Neural cell (in vitro differentiated cells): ENCODE results near the gene ALKBH8. TPM values are rescaled to one million over a fixed set of nuclear protein-coding genes. Genes with fewer than 3 reads are reported as not detected.

Source experiments
- H2AFZ ChIP-seq: fragments of 200-600, 300-800 bp; sonication (generic), shearing (Covaris generic); 2 replicates; pipeline ENCODE4 v1.6.0; 2014; ENCODE audit warnings: low read depth, mild to moderate bottlenecking, antibody characterized with exemption, low read length, moderate library complexity
- H3F3A ChIP-seq: fragments of 200-600 bp; shearing (Covaris generic); 2 replicates; pipeline ENCODE4 v1.6.1; 2016; ENCODE audit warnings: mild to moderate bottlenecking, moderate library complexity, mixed read lengths, antibody characterized with exemption, low read length; ENCODE audit not compliant: insufficient read depth, poor library complexity, severe bottlenecking
- H3K27ac ChIP-seq: fragments of 200-600, 300-800 bp; sonication (generic), shearing (Covaris generic); 2 replicates; pipeline ENCODE4 v1.5.1; 2014; ENCODE audit warnings: mild to moderate bottlenecking, low read length, moderate library complexity
- H3K27me3 ChIP-seq: fragments of 300-800, 200-600 bp; sonication (generic), shearing (Covaris generic); 2 replicates; pipeline ENCODE4 v1.6.0; 2014; ENCODE audit warnings: mild to moderate bottlenecking, low read depth, low read length, moderate library complexity; ENCODE audit not compliant: insufficient read depth
- H3K36me3 ChIP-seq: fragments of 300-800, 200-600 bp; sonication (generic), shearing (Covaris generic); 2 replicates; pipeline ENCODE4 v1.5.1; 2014; ENCODE audit warnings: mild to moderate bottlenecking, antibody characterized with exemption, low read length, moderate library complexity; ENCODE audit not compliant: insufficient read depth
- H3K4me2 ChIP-seq: fragments of 300-800, 200-600 bp; sonication (generic), shearing (Covaris generic); 2 replicates; pipeline ENCODE4 v1.6.0; 2014; ENCODE audit warnings: mild to moderate bottlenecking, low read length
- H3K4me3 ChIP-seq: fragments of 300-800, 200-600 bp; sonication (generic), shearing (Covaris generic); 2 replicates; pipeline ENCODE4 v1.5.1; 2014; ENCODE audit warnings: mild to moderate bottlenecking, low read length, moderate library complexity
- H3K79me2 ChIP-seq: fragments of 200-600 bp; shearing (Covaris generic); replicated peaks from 2 replicates; pipeline ENCODE4 v1.6.0; 2014; ENCODE audit warnings: mild to moderate bottlenecking, low read length, moderate library complexity; ENCODE audit not compliant: insufficient read depth
- H3K9ac ChIP-seq: fragments of 300-800, 200-600 bp; sonication (generic), shearing (Covaris generic); 2 replicates; pipeline ENCODE4 v1.6.1; 2016; ENCODE audit warnings: mild to moderate bottlenecking, low read length, mixed read lengths
- H3K9me2 ChIP-seq: fragments of 200-600 bp; shearing (Covaris generic); 2 replicates; pipeline ENCODE4 v1.6.1; 2016; ENCODE audit warnings: mild to moderate bottlenecking, low read length, mixed read lengths; ENCODE audit not compliant: insufficient read depth
- H3K9me3 ChIP-seq: fragments of 200-600, 300-800 bp; sonication (generic), shearing (Covaris generic); 2 replicates; pipeline ENCODE4 v1.6.1; 2016; ENCODE audit warnings: mild to moderate bottlenecking, mixed run types, low read length, moderate library complexity, mixed read lengths
- H4K20me1 ChIP-seq: fragments of 200-600 bp; shearing (Covaris generic); 2 replicates; pipeline ENCODE4 v1.6.1; 2016; ENCODE audit warnings: mild to moderate bottlenecking, mixed run types; ENCODE audit not compliant: insufficient read depth
- CTCF ChIP-seq: fragments of 450-650 bp; IDR thresholded peaks from 2 replicates; pipeline ENCODE4 v1.5.1; 2014; ENCODE audit warnings: antibody characterized with exemption, mild to moderate bottlenecking, moderate library complexity; ENCODE audit not compliant: poor library complexity, severe bottlenecking
- EP300 ChIP-seq: fragments of 450-650 bp; conservative IDR thresholded peaks from 2 replicates; pipeline ENCODE4 v1.6.1; 2014; ENCODE audit warnings: antibody characterized with exemption, mild to moderate bottlenecking, moderate library complexity; ENCODE audit not compliant: poor library complexity, severe bottlenecking
- EZH2 ChIP-seq: fragments of 200-600, 300-800 bp; shearing (Covaris generic), sonication (generic); IDR thresholded peaks from 2 replicates; pipeline ENCODE4 v1.6.1; 2014; ENCODE audit warnings: antibody characterized with exemption, low read length, borderline replicate concordance, mild to moderate bottlenecking; ENCODE audit not compliant: insufficient read depth, poor library complexity, severe bottlenecking
- MXI1 ChIP-seq: fragments of 450-650 bp; conservative IDR thresholded peaks from 2 replicates; pipeline ENCODE4 v1.6.1; 2014; ENCODE audit warnings: antibody characterized with exemption, mild to moderate bottlenecking; ENCODE audit not compliant: poor library complexity, severe bottlenecking
- POLR2AphosphoS5 ChIP-seq: IDR thresholded peaks from 2 replicates; pipeline ENCODE4 v1.6.1; 2012
- RAD21 ChIP-seq: fragments of 450-650 bp; conservative IDR thresholded peaks from 2 replicates; pipeline ENCODE4 v1.6.1; 2014; ENCODE audit warnings: antibody characterized with exemption, mild to moderate bottlenecking, moderate library complexity
- REST ChIP-seq: IDR thresholded peaks from 2 replicates; pipeline ENCODE4 v1.6.1; 2012; ENCODE audit warnings: borderline replicate concordance
- SMC3 ChIP-seq: fragments of 450-650 bp; conservative IDR thresholded peaks from 2 replicates; pipeline ENCODE4 v1.6.1; 2014; ENCODE audit warnings: antibody characterized with exemption, mild to moderate bottlenecking, moderate library complexity; ENCODE audit not compliant: poor library complexity
- TAF1 ChIP-seq: IDR thresholded peaks from 2 replicates; pipeline ENCODE4 v1.6.1; 2012; ENCODE audit warnings: low read depth
- polyA plus RNA-seq: library from polyadenylated mRNA; depleted of rRNA; stranded (reverse); fragments of >200 nt; gene quantifications from 2 replicates; pipeline ENCODE4 v1.2.3, GENCODE V29; 2014

ALKBH8 gene
- polyA plus RNA-seq, 1 donor from 2014 or later, result 7.6 TPM

- TF ChIP-seq RAD21 (no peak), CTCF (no peak), SMC3 (no peak), EP300 (no peak), REST (no peak), TAF1 (no peak), POLR2AphosphoS5 (no peak)
- no peaks in the 10 kb centered on the region for H4K20me1 ChIP-seq
- no peak overlapping the region for H3K4me2 ChIP-seq
Observed at GRCh38 chr11:107573438-107573837, 7.9 kb upstream of the ALKBH8 start.

GRCh38 chr11:107570015-107570414, 4.5 kb upstream of the ALKBH8 start:
- Histone ChIP-seq H3K9ac (no peak overlapping the region), H3K27ac (no peak overlapping the region), H3K9me2 (no peaks in the 10 kb centered on the region), H3F3A (no peaks in the 10 kb centered on the region), H3K4me2 (no peak overlapping the region), H3K27me3 (no peaks in the 10 kb centered on the region), H3K36me3 (no peaks in the 10 kb centered on the region), H4K20me1 (no peaks in the 10 kb centered on the region), H3K9me3 (no peaks in the 10 kb centered on the region), H2AFZ (no peak overlapping the region), H3K4me3 (no peak overlapping the region), H3K79me2 (no peaks in the 10 kb centered on the region)
- no peak for TF ChIP-seq POLR2AphosphoS5
- TF ChIP-seq TAF1, result no peak
- TF ChIP-seq RAD21, result no peak
- no peak for TF ChIP-seq EP300
- no peak for TF ChIP-seq EZH2
- TF ChIP-seq SMC3, result no peak
- TF ChIP-seq CTCF, result no peak
- TF ChIP-seq MXI1, result no peak
- no peak for TF ChIP-seq REST

More at GRCh38 chr11:107573438-107573837, 7.9 kb upstream of the ALKBH8 start:
- Histone ChIP-seq H2AFZ (no peak overlapping the region), H3K79me2 (no peaks in the 10 kb centered on the region), H3K9me2 (no peaks in the 10 kb centered on the region), H3K9ac (no peak overlapping the region), H3K27ac (no peak overlapping the region), H3K9me3 (no peaks in the 10 kb centered on the region), H3K36me3 (no peaks in the 10 kb centered on the region), H3K27me3 (no peaks in the 10 kb centered on the region), H3K4me3 (no peak overlapping the region), H3F3A (no peaks in the 10 kb centered on the region)
